Keratinocyte (primary cell): ENCODE measurements around the gene MALAT1. TPM values are rescaled to one million over a fixed set of nuclear protein-coding genes. Genes with fewer than 3 reads are reported as not detected.

Source experiments
- DNase-seq: peaks from one replicate; pipeline ENCODE4 v3.0.0-alpha.2; 2011; ENCODE audit warnings: low read depth, missing footprints, low spot score
- FAIRE-seq: peaks from 2 replicates; lab custom pipeline; 2011; peaks lifted over from hg19 to GRCh38; lab: Jason Lieb, UNC
- H2AFZ ChIP-seq: 2 replicates; pipeline ENCODE4 v1.6.0; 2012; ENCODE audit warnings: low read length, control low read depth, inconsistent platforms; ENCODE audit not compliant: control insufficient read depth
- H3K27ac ChIP-seq: 2 replicates; pipeline ENCODE4 v1.5.1; 2011; ENCODE audit warnings: low read length; ENCODE audit not compliant: control insufficient read depth, insufficient read depth
- H3K27me3 ChIP-seq: 3 replicates; pipeline ENCODE4 v1.6.0; 2011; ENCODE audit warnings: low read length; ENCODE audit not compliant: control insufficient read depth, insufficient read depth; ENCODE audit errors: extremely low read depth
- H3K36me3 ChIP-seq, 2 experiments: 2 replicates in 1 of 2; 3 replicates in 1 of 2; pipeline ENCODE4 v1.5.1; 2011; ENCODE audit warnings: low read length in 2 of 2, mild to moderate bottlenecking in 1 of 2; ENCODE audit not compliant: control insufficient read depth in 2 of 2, insufficient read depth in 2 of 2; ENCODE audit errors: extremely low read depth in 1 of 2
- H3K4me1 ChIP-seq: 3 replicates; pipeline ENCODE4 v1.5.1; 2011; ENCODE audit warnings: low read length; ENCODE audit not compliant: control insufficient read depth, insufficient read depth; ENCODE audit errors: extremely low read depth
- H3K4me2 ChIP-seq: 3 replicates; pipeline ENCODE4 v1.6.0; 2011; ENCODE audit warnings: low read depth, low read length; ENCODE audit not compliant: control insufficient read depth, insufficient read depth; ENCODE audit errors: extremely low read depth
- H3K4me3 ChIP-seq, 3 experiments: fragments of 200-600 bp in 1 of 3; sonication (generic) in 1 of 3; 2 replicates in 2 of 3; 3 replicates in 1 of 3; pipeline ENCODE4 v1.5.1; 2011 to 2016; ENCODE audit warnings: low read length in 3 of 3, mild to moderate bottlenecking in 3 of 3, control low read depth in 2 of 3, inconsistent platforms in 1 of 3, low read depth in 1 of 3, mixed read lengths in 1 of 3, mixed run types in 1 of 3, moderate library complexity in 1 of 3; ENCODE audit not compliant: control insufficient read depth in 2 of 3, insufficient read depth in 2 of 3; ENCODE audit errors: extremely low read depth in 1 of 3
- H3K79me2 ChIP-seq: 2 replicates; pipeline ENCODE4 v1.6.0; 2012; ENCODE audit warnings: low read length; ENCODE audit not compliant: control insufficient read depth, insufficient read depth
- H3K9ac ChIP-seq: 3 replicates; pipeline ENCODE4 v1.6.0; 2011; ENCODE audit warnings: low read length; ENCODE audit not compliant: control insufficient read depth, insufficient read depth; ENCODE audit errors: extremely low read depth
- H3K9me1 ChIP-seq: 3 replicates; pipeline ENCODE4 v1.6.0; 2011; ENCODE audit warnings: low read length; ENCODE audit not compliant: control insufficient read depth, insufficient read depth; ENCODE audit errors: extremely low read depth
- H3K9me3 ChIP-seq: 2 replicates; pipeline ENCODE4 v1.5.1; 2012; ENCODE audit warnings: low read depth, low read length; ENCODE audit not compliant: control insufficient read depth
- H4K20me1 ChIP-seq: 3 replicates; pipeline ENCODE4 v1.6.0; 2011; ENCODE audit warnings: low read length; ENCODE audit not compliant: control insufficient read depth, insufficient read depth; ENCODE audit errors: extremely low read depth
- EZH2 ChIP-seq: IDR thresholded peaks from one replicate; pipeline ENCODE4 v1.6.1; 2012; ENCODE audit warnings: inconsistent platforms, mild to moderate bottlenecking, low read length, moderate library complexity
- dilution Hi-C: fragments of 300-500 bp; cut with MboI; formaldehyde crosslinking; loops from one replicate; pipeline ENCODE4 v1.7.0; 2020; ENCODE audit warnings: low sequenced_read_pairs; ENCODE audit not compliant: extremely low pct_ligation_motif_present
- polyA plus RNA-seq, 5 experiments: library from polyadenylated mRNA; depleted of rRNA in 3 of 5; stranded (reverse) in 3 of 5; stranded (forward) in 1 of 5; unstranded in 1 of 5; fragments of >200 nt; gene quantifications; 1 replicate in 1 of 5; 2 replicates in 3 of 5; 3 replicates in 1 of 5; pipeline versions ENCODE4 v1.2.1 to v1.2.3, GENCODE V29; 2011 to 2012; ENCODE audit warnings: missing spikeins in 2 of 5, low read depth in 1 of 5, low replicate concordance in 1 of 5
- TF ChIP-seq, protein P1 (sequence below), 3 experiments: IDR thresholded peaks in 1 of 3; conservative IDR thresholded peaks in 1 of 3; optimal IDR thresholded peaks in 1 of 3; 2 replicates in 2 of 3; 3 replicates in 1 of 3; pipeline versions ENCODE3 to v1.5.1; 2011; ENCODE audit warnings: low read length in 3 of 3, mild to moderate bottlenecking in 3 of 3, moderate library complexity in 2 of 3, control low read depth in 1 of 3, inconsistent platforms in 1 of 3; ENCODE audit not compliant: insufficient read depth in 2 of 3; ENCODE audit errors: extremely low read depth in 1 of 3

The MALAT1 gene
- polyA plus RNA-seq, 1 donor (not counting 4 experiments of a cell fraction or from before 2014, with no cell fraction given): 1,768 TPM

DNA sequence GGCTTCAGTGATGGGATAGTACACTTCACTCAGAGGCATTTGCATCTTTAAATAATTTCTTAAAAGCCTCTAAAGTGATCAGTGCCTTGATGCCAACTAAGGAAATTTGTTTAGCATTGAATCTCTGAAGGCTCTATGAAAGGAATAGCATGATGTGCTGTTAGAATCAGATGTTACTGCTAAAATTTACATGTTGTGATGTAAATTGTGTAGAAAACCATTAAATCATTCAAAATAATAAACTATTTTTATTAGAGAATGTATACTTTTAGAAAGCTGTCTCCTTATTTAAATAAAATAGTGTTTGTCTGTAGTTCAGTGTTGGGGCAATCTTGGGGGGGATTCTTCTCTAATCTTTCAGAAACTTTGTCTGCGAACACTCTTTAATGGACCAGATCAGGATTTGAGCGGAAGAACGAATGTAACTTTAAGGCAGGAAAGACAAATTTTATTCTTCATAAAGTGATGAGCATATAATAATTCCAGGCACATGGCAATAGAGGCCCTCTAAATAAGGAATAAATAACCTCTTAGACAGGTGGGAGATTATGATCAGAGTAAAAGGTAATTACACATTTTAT is 4.6 kb downstream of the MALAT1 start:
- H3K9me3 ChIP-seq: no peaks in the 10 kb centered on the region
- peaks cover 17% of the 10 kb centered on the region for H3K4me1 ChIP-seq
- H3K79me2 ChIP-seq: peaks cover 65% of the 10 kb centered on the region
- no peak for TF ChIP-seq EZH2
- TF ChIP-seq, protein P1, sequence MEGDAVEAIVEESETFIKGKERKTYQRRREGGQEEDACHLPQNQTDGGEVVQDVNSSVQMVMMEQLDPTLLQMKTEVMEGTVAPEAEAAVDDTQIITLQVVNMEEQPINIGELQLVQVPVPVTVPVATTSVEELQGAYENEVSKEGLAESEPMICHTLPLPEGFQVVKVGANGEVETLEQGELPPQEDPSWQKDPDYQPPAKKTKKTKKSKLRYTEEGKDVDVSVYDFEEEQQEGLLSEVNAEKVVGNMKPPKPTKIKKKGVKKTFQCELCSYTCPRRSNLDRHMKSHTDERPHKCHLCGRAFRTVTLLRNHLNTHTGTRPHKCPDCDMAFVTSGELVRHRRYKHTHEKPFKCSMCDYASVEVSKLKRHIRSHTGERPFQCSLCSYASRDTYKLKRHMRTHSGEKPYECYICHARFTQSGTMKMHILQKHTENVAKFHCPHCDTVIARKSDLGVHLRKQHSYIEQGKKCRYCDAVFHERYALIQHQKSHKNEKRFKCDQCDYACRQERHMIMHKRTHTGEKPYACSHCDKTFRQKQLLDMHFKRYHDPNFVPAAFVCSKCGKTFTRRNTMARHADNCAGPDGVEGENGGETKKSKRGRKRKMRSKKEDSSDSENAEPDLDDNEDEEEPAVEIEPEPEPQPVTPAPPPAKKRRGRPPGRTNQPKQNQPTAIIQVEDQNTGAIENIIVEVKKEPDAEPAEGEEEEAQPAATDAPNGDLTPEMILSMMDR (optimal IDR thresholded peaks at IDR 0.05 in 1 of 3, IDR thresholded peaks at IDR 0.05 in 1 of 3, conservative IDR thresholded peaks at IDR 0.05 in 1 of 3; ENCODE audit: extremely low read depth in 1 of 3, insufficient read depth in 2 of 3, low read length in 3 of 3): no peak
- no peak overlapping the region for H2AFZ ChIP-seq
- H3K36me3 ChIP-seq: peaks cover 6 to 46% of the 10 kb centered on the region in 2 experiments
- peak overlapping the region; percentile 100 for H3K27ac ChIP-seq
- peak overlapping the region; percentile 48 to 99 (median 94) for H3K4me3 ChIP-seq
- peaks cover 48% of the 10 kb centered on the region for H4K20me1 ChIP-seq
- peak overlapping the region; percentile 100 for H3K4me2 ChIP-seq
- peak overlapping the region; percentile 98 for H3K9ac ChIP-seq
- DNase-seq (no peak), FAIRE-seq (no peak)
- dilution Hi-C loops: no loop called here
- H3K27me3 ChIP-seq: no peaks in the 10 kb centered on the region
- H3K9me1 ChIP-seq: no peaks in the 10 kb centered on the region

DNA sequence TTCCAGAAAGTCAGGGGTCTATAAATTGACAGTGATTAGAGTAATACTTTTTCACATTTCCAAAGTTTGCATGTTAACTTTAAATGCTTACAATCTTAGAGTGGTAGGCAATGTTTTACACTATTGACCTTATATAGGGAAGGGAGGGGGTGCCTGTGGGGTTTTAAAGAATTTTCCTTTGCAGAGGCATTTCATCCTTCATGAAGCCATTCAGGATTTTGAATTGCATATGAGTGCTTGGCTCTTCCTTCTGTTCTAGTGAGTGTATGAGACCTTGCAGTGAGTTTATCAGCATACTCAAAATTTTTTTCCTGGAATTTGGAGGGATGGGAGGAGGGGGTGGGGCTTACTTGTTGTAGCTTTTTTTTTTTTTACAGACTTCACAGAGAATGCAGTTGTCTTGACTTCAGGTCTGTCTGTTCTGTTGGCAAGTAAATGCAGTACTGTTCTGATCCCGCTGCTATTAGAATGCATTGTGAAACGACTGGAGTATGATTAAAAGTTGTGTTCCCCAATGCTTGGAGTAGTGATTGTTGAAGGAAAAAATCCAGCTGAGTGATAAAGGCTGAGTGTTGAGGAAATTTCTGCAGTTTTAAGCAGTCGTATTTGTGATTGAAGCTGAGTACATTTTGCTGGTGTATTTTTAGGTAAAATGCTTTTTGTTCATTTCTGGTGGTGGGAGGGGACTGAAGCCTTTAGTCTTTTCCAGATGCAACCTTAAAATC is 5.3 kb downstream of the MALAT1 start:
- H3K9me3 ChIP-seq: no peaks in the 10 kb centered on the region
- no peak for DNase-seq
- peaks cover 14% of the 10 kb centered on the region for H3K4me1 ChIP-seq
- peak overlapping the region; percentile 98 for H3K9ac ChIP-seq
- no peaks in the 10 kb centered on the region for H3K9me1 ChIP-seq
- dilution Hi-C loops: no loop called here
- no peaks in the 10 kb centered on the region for H3K27me3 ChIP-seq
- H3K79me2 ChIP-seq: peaks cover 61% of the 10 kb centered on the region
- FAIRE-seq: no peak
- peaks cover 6 to 46% of the 10 kb centered on the region in 2 experiments for H3K36me3 ChIP-seq
- H3K27ac ChIP-seq: peak overlapping the region; percentile 100
- peak overlapping the region; percentile 48 to 99 (median 94) for H3K4me3 ChIP-seq
- H4K20me1 ChIP-seq: peaks cover 48% of the 10 kb centered on the region
- H3K4me2 ChIP-seq: peak overlapping the region; percentile 100
- no peak for TF ChIP-seq EZH2
- TF ChIP-seq, protein P1 (optimal IDR thresholded peaks at IDR 0.05 in 1 of 3, IDR thresholded peaks at IDR 0.05 in 1 of 3, conservative IDR thresholded peaks at IDR 0.05 in 1 of 3; ENCODE audit: extremely low read depth in 1 of 3, insufficient read depth in 2 of 3, low read length in 3 of 3): no peak
- H2AFZ ChIP-seq: no peak overlapping the region
